Right atrium auricular region (tissue), 2 donors: ENCODE results near the gene GPR176. TPM values are rescaled to one million over a fixed set of nuclear protein-coding genes. Genes with fewer than 3 reads are reported as not detected.

ENCODE experiments used
- DNase-seq: peaks from one replicate; pipeline ENCODE4 v3.0.0-alpha.2; 2019; ENCODE audit warnings: low spot score
- H3K27ac ChIP-seq, 2 donors: fragments of 200-600 bp; sonication (generic); 1 replicate in 1 of 2; 2 replicates in 1 of 2; pipeline ENCODE4 v1.5.1; 2016 to 2019
- H3K27me3 ChIP-seq, 2 donors: fragments of 200-600 bp; sonication (generic); one replicate each; pipeline versions ENCODE4 v1.5.1 to v1.6.0; 2017 to 2019
- H3K36me3 ChIP-seq: fragments of 200-600 bp; sonication (generic); one replicate; pipeline ENCODE4 v1.5.1; 2016
- H3K4me1 ChIP-seq, 2 donors: fragments of 200-600 bp; sonication (generic); one replicate each; pipeline versions ENCODE4 v1.5.1 to v1.6.0; 2017 to 2019
- H3K4me3 ChIP-seq, 2 donors: fragments of 200-600 bp; sonication (generic); 1 replicate in 1 of 2; 2 replicates in 1 of 2; pipeline ENCODE4 v1.5.1; 2017 to 2019; ENCODE audit warnings: mild to moderate bottlenecking in 1 of 2, moderate library complexity in 1 of 2
- H3K9me3 ChIP-seq, 2 donors: fragments of 200-600 bp; sonication (generic); one replicate each; pipeline ENCODE4 v1.5.1; 2019
- CTCF ChIP-seq, 2 donors: fragments of 200-600 bp; sonication (generic); IDR thresholded peaks; one replicate each; pipeline ENCODE4 v1.5.1; 2019; ENCODE audit warnings: antibody characterized with exemption in 2 of 2
- total RNA-seq, 2 donors: library from RNA; depleted of rRNA; stranded (reverse); fragments of >200 nt; gene quantifications; one replicate each; pipeline ENCODE4 v1.1.0, GENCODE V29; 2016

The GPR176 gene
- total RNA-seq, 2 donors from 2014 or later, result 4.3 to 6.7 TPM

- no peak overlapping the region for H3K4me3 ChIP-seq
- TF ChIP-seq CTCF (IDR thresholded peaks at IDR 0.05), result no peak
- no peak overlapping the region for H3K27ac ChIP-seq
- H3K36me3 ChIP-seq, result peaks cover 3% of the 10 kb centered on the region
- H3K4me1 ChIP-seq, result peaks cover 0 to 36% of the 10 kb centered on the region in 2 donors
- H3K9me3 ChIP-seq, result no peaks in the 10 kb centered on the region
- H3K27me3 ChIP-seq, result no peaks in the 10 kb centered on the region
- no peak for DNase-seq
These were observed 15.2 kb upstream of the GPR176 start for GRCh38 chr15:39935241-39935640.

GRCh38 chr15:39934397-39935071 lies 14.5 kb upstream of the GPR176 start:
- H3K27me3 ChIP-seq, result no peaks in the 10 kb centered on the region
- H3K9me3 ChIP-seq, result no peaks in the 10 kb centered on the region
- peaks cover 0 to 36% of the 10 kb centered on the region in 2 donors for H3K4me1 ChIP-seq
- peak overlapping the region; percentile 68 to 80 for H3K4me3 ChIP-seq
- H3K36me3 ChIP-seq, result no peaks in the 10 kb centered on the region
- peak overlapping the region; percentile 82 to 86 for H3K27ac ChIP-seq
- no peak for DNase-seq
- no peak for TF ChIP-seq CTCF (IDR thresholded peaks at IDR 0.05)

GRCh38 chr15:39931615-39932014 lies 11.5 kb upstream of the GPR176 start:
- DNase-seq, result no peak
- no peaks in the 10 kb centered on the region for H3K9me3 ChIP-seq

GRCh38 chr15:39926526-39926925 lies 6.5 kb upstream of the GPR176 start:
- no peaks in the 10 kb centered on the region for H3K27me3 ChIP-seq
- TF ChIP-seq CTCF (IDR thresholded peaks at IDR 0.05), result no peak
- H3K4me3 ChIP-seq, result no peak overlapping the region
- no peak overlapping the region for H3K27ac ChIP-seq
- H3K36me3 ChIP-seq, result no peaks in the 10 kb centered on the region
- no peaks in the 10 kb centered on the region for H3K9me3 ChIP-seq
- no peak for DNase-seq
- H3K4me1 ChIP-seq, result no peaks in the 10 kb centered on the region

More at GRCh38 chr15:39931615-39932014, 11.5 kb upstream of the GPR176 start:
- H3K27me3 ChIP-seq, result no peaks in the 10 kb centered on the region
- no peak overlapping the region for H3K4me3 ChIP-seq
- TF ChIP-seq CTCF (IDR thresholded peaks at IDR 0.05), result no peak
- peaks cover 0 to 20% of the 10 kb centered on the region in 2 donors for H3K4me1 ChIP-seq
- H3K36me3 ChIP-seq, result no peaks in the 10 kb centered on the region
- no peak overlapping the region for H3K27ac ChIP-seq

- no peak overlapping the region for H3K27ac ChIP-seq
- H3K36me3 ChIP-seq, result no peaks in the 10 kb centered on the region
- DNase-seq, result no peak
- no peak for TF ChIP-seq CTCF (IDR thresholded peaks at IDR 0.05)
- H3K4me3 ChIP-seq, result no peak overlapping the region
- H3K4me1 ChIP-seq, result peaks cover 0 to 7% of the 10 kb centered on the region in 2 donors
- no peaks in the 10 kb centered on the region for H3K9me3 ChIP-seq
- H3K27me3 ChIP-seq, result no peaks in the 10 kb centered on the region
These were observed 5.2 kb upstream of the GPR176 start for GRCh38 chr15:39925112-39925842.
